22Rv1 (cell line): ENCODE results near the gene CSF1R.

Source experiments
- CTCF ChIP-seq: fragments of 450-650 bp; IDR thresholded peaks from 2 replicates; pipeline ENCODE4 v1.5.1; 2017; ENCODE audit warnings: mild to moderate bottlenecking
- ZFX ChIP-seq: fragments of 450-650 bp; IDR thresholded peaks from 2 replicates; pipeline ENCODE4 v1.6.1; 2017; ENCODE audit warnings: antibody characterized with exemption, borderline replicate concordance

GRCh38 chr5:150014456-150014855, 71.9 kb downstream of the CSF1R start:
- TF ChIP-seq CTCF (no peak), ZFX (no peak)
